OCI-LY1 (cell line): ENCODE measurements around the gene CLEC14A.

Experiments used
- H2AFZ ChIP-seq: fragments of 200-600 bp; sonication (generic), shearing (Covaris generic); 2 replicates; pipeline ENCODE4 v1.6.0; 2014; ENCODE audit warnings: antibody characterized with exemption, mild to moderate bottlenecking, low read length
- H3F3A ChIP-seq: fragments of 200-600 bp; sonication (generic), shearing (Covaris generic); 2 replicates; pipeline ENCODE4 v1.6.0; 2014; ENCODE audit warnings: mild to moderate bottlenecking, antibody characterized with exemption, low read length, moderate library complexity; ENCODE audit not compliant: insufficient read depth
- H3K27ac ChIP-seq: fragments of 200-600 bp; sonication (generic); 2 replicates; pipeline ENCODE4 v1.5.1; 2014; ENCODE audit warnings: low read length, mixed run types, mild to moderate bottlenecking, low read depth; ENCODE audit not compliant: poor library complexity, severe bottlenecking
- H3K27me3 ChIP-seq: fragments of 200-600 bp; sonication (generic); 2 replicates; pipeline ENCODE4 v1.6.0; 2014; ENCODE audit warnings: antibody characterized with exemption, mild to moderate bottlenecking, low read length, moderate library complexity; ENCODE audit not compliant: insufficient read depth
- H3K36me3 ChIP-seq: fragments of 200-600 bp; sonication (generic); 2 replicates; pipeline ENCODE4 v1.6.1; 2014; ENCODE audit warnings: mild to moderate bottlenecking, antibody characterized with exemption, low read length, moderate library complexity, mixed read lengths; ENCODE audit not compliant: insufficient read depth
- H3K4me1 ChIP-seq: fragments of 200-600 bp; sonication (generic); 2 replicates; pipeline ENCODE4 v1.5.1; 2014; ENCODE audit warnings: mild to moderate bottlenecking, low read length, moderate library complexity; ENCODE audit not compliant: insufficient read depth, severe bottlenecking
- H3K4me2 ChIP-seq: fragments of 200-600 bp; sonication (generic), shearing (Covaris generic); 2 replicates; pipeline ENCODE4 v1.6.1; 2014; ENCODE audit warnings: low read length
- H3K4me3 ChIP-seq: fragments of 200-600 bp; sonication (generic); 2 replicates; pipeline ENCODE4 v1.5.1; 2014; ENCODE audit warnings: low read length, low read depth, mild to moderate bottlenecking, mixed read lengths; ENCODE audit not compliant: poor library complexity, severe bottlenecking
- H3K79me2 ChIP-seq: fragments of 200-600 bp; shearing (Covaris generic); 2 replicates; pipeline ENCODE4 v1.6.1; 2016; ENCODE audit warnings: mixed run types, low read length, mixed read lengths; ENCODE audit not compliant: insufficient read depth
- H3K9ac ChIP-seq: fragments of 200-600 bp; sonication (generic), shearing (Covaris generic); 2 replicates; pipeline ENCODE4 v1.6.1; 2014; ENCODE audit warnings: mild to moderate bottlenecking, low read length, mixed read lengths
- H3K9me2 ChIP-seq: fragments of 200-600 bp; sonication (generic), shearing (Covaris generic); 2 replicates; pipeline ENCODE4 v1.6.1; 2014; ENCODE audit warnings: low read depth, mild to moderate bottlenecking, low read length, mixed read lengths
- H3K9me3 ChIP-seq: fragments of 200-600 bp; shearing (Covaris generic); 2 replicates; pipeline ENCODE4 v1.6.1; 2014; ENCODE audit warnings: low read length, mixed read lengths
- H4K20me1 ChIP-seq: fragments of 200-600 bp; sonication (generic), shearing (Covaris generic); 2 replicates; pipeline ENCODE4 v1.6.0; 2016; ENCODE audit warnings: mild to moderate bottlenecking, low read length; ENCODE audit not compliant: insufficient read depth
- CTCF ChIP-seq: fragments of 200-600 bp; sonication (generic), shearing (Covaris generic); IDR thresholded peaks from 2 replicates; pipeline ENCODE4 v1.5.1; 2017; ENCODE audit warnings: mild to moderate bottlenecking, antibody characterized with exemption, low read length, moderate library complexity, mixed read lengths
- EZH2 ChIP-seq: fragments of 200-600 bp; sonication (generic), shearing (Covaris generic); IDR thresholded peaks from 2 replicates; pipeline ENCODE4 v1.8.0; 2017; ENCODE audit warnings: borderline replicate concordance, mixed run types, mild to moderate bottlenecking, antibody characterized with exemption, low read length, moderate library complexity, mixed read lengths

Gene CLEC14A

GRCh38 chr14:38256533-38256840, 594 bp upstream of the CLEC14A start:
- Histone ChIP-seq H3K4me1 (peaks cover 6% of the 10 kb centered on the region), H3K9me3 (peaks cover 3% of the 10 kb centered on the region; the same call in 1 of the 2 replicates), H3K4me3 (no peak overlapping the region), H3K27ac (no peak overlapping the region), H4K20me1 (no peaks in the 10 kb centered on the region), H3F3A (no peaks in the 10 kb centered on the region), H3K9ac (no peak overlapping the region), H3K9me2 (no peaks in the 10 kb centered on the region), H3K36me3 (no peaks in the 10 kb centered on the region; the same call in 1 of the 2 replicates), H3K79me2 (no peaks in the 10 kb centered on the region), H3K27me3 (no peaks in the 10 kb centered on the region), H2AFZ (no peak overlapping the region), H3K4me2 (no peak overlapping the region)
- TF ChIP-seq CTCF (no peak), EZH2 (no peak)

DNA sequence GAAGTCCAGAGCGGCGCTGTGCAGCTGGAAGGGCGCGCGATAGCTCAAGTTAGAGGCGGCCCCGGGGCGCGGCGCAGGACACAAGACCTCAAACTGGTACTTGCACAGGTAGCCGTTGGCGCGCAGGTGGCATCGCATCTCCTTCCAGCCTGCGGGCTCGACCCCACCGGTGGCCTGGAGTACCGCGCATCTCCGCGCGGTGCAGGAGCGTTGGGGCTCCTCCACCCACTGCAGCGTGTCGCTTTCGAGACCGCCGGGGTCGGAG, 553 bp downstream of the CLEC14A start:
- Histone ChIP-seq H3K27ac (no peak overlapping the region), H2AFZ (no peak overlapping the region), H3K9me2 (no peaks in the 10 kb centered on the region)

GRCh38 chr14:38254571-38255407, 1.1 kb downstream of the CLEC14A start:
- Histone ChIP-seq H3K4me2 (no peak overlapping the region), H3K9ac (no peak overlapping the region), H3K4me3 (no peak overlapping the region)

More for the DNA sequence above, 553 bp downstream of the CLEC14A start:
- no peak overlapping the region for H3K9ac ChIP-seq
- no peak overlapping the region for H3K4me2 ChIP-seq
- H4K20me1 ChIP-seq, result no peaks in the 10 kb centered on the region
- no peaks in the 10 kb centered on the region for H3F3A ChIP-seq
- peaks cover 12% of the 10 kb centered on the region for H3K4me1 ChIP-seq
- TF ChIP-seq EZH2 (no peak), CTCF (no peak)
- no peak overlapping the region for H3K4me3 ChIP-seq
- H3K79me2 ChIP-seq, result no peaks in the 10 kb centered on the region
- no peaks in the 10 kb centered on the region; the same call in 1 of the 2 replicates for H3K36me3 ChIP-seq
- peaks cover 3% of the 10 kb centered on the region; the same call in 1 of the 2 replicates for H3K9me3 ChIP-seq
- H3K27me3 ChIP-seq, result no peaks in the 10 kb centered on the region

More at GRCh38 chr14:38254571-38255407, 1.1 kb downstream of the CLEC14A start:
- TF ChIP-seq EZH2 (no peak), CTCF (no peak)
- peaks cover 15% of the 10 kb centered on the region for H3K4me1 ChIP-seq
- H3K9me3 ChIP-seq, result peaks cover 3% of the 10 kb centered on the region; the same call in 1 of the 2 replicates
- H3K27me3 ChIP-seq, result no peaks in the 10 kb centered on the region
- H3K79me2 ChIP-seq, result no peaks in the 10 kb centered on the region
- H3K36me3 ChIP-seq, result no peaks in the 10 kb centered on the region; the same call in 1 of the 2 replicates
- no peaks in the 10 kb centered on the region for H3K9me2 ChIP-seq
- no peaks in the 10 kb centered on the region for H3F3A ChIP-seq
- H2AFZ ChIP-seq, result no peak overlapping the region
- H3K27ac ChIP-seq, result no peak overlapping the region
- no peaks in the 10 kb centered on the region for H4K20me1 ChIP-seq
